SK-N-SH treated with all-trans-retinoic acid at 6 μM for 48 hours (cell line): ENCODE data around the gene PRKAR1B.

Experiments used
- ATAC-seq: fragments of 200-7000 bp; cut with Tn5 transposase; 3 replicates; pipeline ENCODE4 v1.9.1; 2020; ENCODE audit warnings: mild to moderate bottlenecking, moderate library complexity
- BACH2 ChIP-seq: fragments of 250-450 bp; sonication (Bioruptor Pico); IDR thresholded peaks from 2 replicates; pipeline ENCODE4 v1.9.0; 2021; ENCODE audit warnings: mild to moderate bottlenecking, borderline replicate concordance
- ISL1 ChIP-seq: fragments of 250-450 bp; sonication (Bioruptor Pico); IDR thresholded peaks from 2 replicates; pipeline ENCODE4 v2.1.2; 2022; ENCODE audit warnings: mild to moderate bottlenecking, moderate library complexity
- OSR1 ChIP-seq: fragments of 250-450 bp; sonication (Bioruptor Pico); IDR thresholded peaks from 2 replicates; pipeline ENCODE4 v1.8.0; 2022; ENCODE audit warnings: moderate library complexity, mild to moderate bottlenecking, inconsistent platforms
- PPARA ChIP-seq: fragments of 250-450 bp; sonication (Bioruptor Pico); IDR thresholded peaks from 2 replicates; pipeline ENCODE4 v1.5.0; 2020; ENCODE audit warnings: mild to moderate bottlenecking, borderline replicate concordance
- RARB ChIP-seq: fragments of 250-450 bp; sonication (Bioruptor Pico); IDR thresholded peaks from 2 replicates; pipeline ENCODE4 v1.8.0; 2021; ENCODE audit warnings: mild to moderate bottlenecking, moderate library complexity
- TCF4 ChIP-seq: fragments of 250-450 bp; sonication (Bioruptor Pico); IDR thresholded peaks from 2 replicates; pipeline ENCODE4 v1.8.0; 2021; ENCODE audit warnings: mild to moderate bottlenecking, moderate library complexity, borderline replicate concordance
- ZFP3 ChIP-seq: fragments of 250-450 bp; sonication (Bioruptor Pico); IDR thresholded peaks from 2 replicates; pipeline ENCODE4 v1.5.0; 2020; ENCODE audit warnings: mild to moderate bottlenecking, moderate library complexity
- ZFP30 ChIP-seq: fragments of 450-650 bp; formaldehyde crosslinking; IDR thresholded peaks from 2 replicates; pipeline ENCODE4 v1.5.0; 2022; ENCODE audit warnings: mild to moderate bottlenecking, moderate library complexity
- ZNF565 ChIP-seq: fragments of 450-650 bp; formaldehyde crosslinking; conservative IDR thresholded peaks from 2 replicates; pipeline ENCODE4 v1.5.0; 2020; ENCODE audit warnings: low read depth, mild to moderate bottlenecking, moderate library complexity
- ZNF70 ChIP-seq: fragments of 450-650 bp; formaldehyde crosslinking; IDR thresholded peaks from 2 replicates; pipeline ENCODE4 v1.5.0; 2020; ENCODE audit warnings: mild to moderate bottlenecking, moderate library complexity
- ZNF8 ChIP-seq: fragments of 450-650 bp; formaldehyde crosslinking; IDR thresholded peaks from 2 replicates; pipeline ENCODE4 v1.5.0; 2020; ENCODE audit warnings: mild to moderate bottlenecking, moderate library complexity
- TF ChIP-seq, protein P1 (sequence below): fragments of 250-450 bp; sonication (Bioruptor Pico); IDR thresholded peaks from 2 replicates; pipeline ENCODE4 v1.8.0; 2021; ENCODE audit warnings: low read depth, mild to moderate bottlenecking, moderate library complexity, borderline replicate concordance
- TF ChIP-seq, protein P2 (sequence below): fragments of 250-450 bp; sonication (Bioruptor Pico); IDR thresholded peaks from 2 replicates; pipeline ENCODE4 v1.5.1; 2021; ENCODE audit warnings: mild to moderate bottlenecking, moderate library complexity
- TF ChIP-seq, protein P3 (sequence below): fragments of 250-450 bp; sonication (Bioruptor Pico); IDR thresholded peaks from 2 replicates; pipeline ENCODE4 v1.8.0; 2020; ENCODE audit warnings: mild to moderate bottlenecking, moderate library complexity, borderline replicate concordance
- TF ChIP-seq, protein P4 (sequence below): fragments of 250-450 bp; sonication (Bioruptor Pico); IDR thresholded peaks from 2 replicates; pipeline ENCODE4 v1.5.1; 2020; ENCODE audit warnings: low read depth, mild to moderate bottlenecking, moderate library complexity
- TF ChIP-seq, protein P5 (sequence below): fragments of 250-450 bp; sonication (Bioruptor Pico); IDR thresholded peaks from 2 replicates; pipeline ENCODE4 v1.5.0; 2020; ENCODE audit warnings: mild to moderate bottlenecking, moderate library complexity

The PRKAR1B gene

DNA sequence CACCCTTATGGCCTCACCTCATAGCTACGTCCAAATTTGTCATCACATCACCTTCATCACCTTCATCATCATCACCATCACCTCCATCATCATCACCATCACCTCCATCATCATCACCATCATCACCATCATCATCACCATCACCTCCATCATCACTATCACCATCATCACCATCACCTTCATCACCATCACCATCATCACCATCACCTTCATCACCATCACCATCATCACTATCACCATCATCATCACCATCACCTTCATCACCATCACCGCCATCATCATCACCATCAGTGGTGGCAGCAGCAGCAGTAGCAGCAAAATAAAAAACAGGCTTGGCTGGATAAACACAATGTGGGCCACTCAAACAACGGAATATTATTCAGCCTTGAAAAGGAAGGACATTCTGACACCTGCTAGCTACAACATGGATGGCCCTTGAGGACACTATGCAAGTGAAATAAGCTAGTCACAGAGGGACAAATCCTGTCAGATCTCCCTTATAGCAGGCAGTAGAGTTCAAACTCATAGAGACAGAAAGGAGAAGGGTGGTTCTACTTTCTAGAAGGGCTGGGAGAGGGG lies 159.7 kb downstream of the PRKAR1B start (continued):
- TF ChIP-seq ZNF565 (CRISPR knock-in tag) = no peak
- TF ChIP-seq ZNF8 (CRISPR knock-in tag) = no peak
- no peak for TF ChIP-seq ISL1 (CRISPR knock-in tag)
- TF ChIP-seq PPARA (CRISPR knock-in tag) = no peak
- no peak for TF ChIP-seq ZFP3
- TF ChIP-seq OSR1 (CRISPR knock-in tag) = no peak

DNA sequence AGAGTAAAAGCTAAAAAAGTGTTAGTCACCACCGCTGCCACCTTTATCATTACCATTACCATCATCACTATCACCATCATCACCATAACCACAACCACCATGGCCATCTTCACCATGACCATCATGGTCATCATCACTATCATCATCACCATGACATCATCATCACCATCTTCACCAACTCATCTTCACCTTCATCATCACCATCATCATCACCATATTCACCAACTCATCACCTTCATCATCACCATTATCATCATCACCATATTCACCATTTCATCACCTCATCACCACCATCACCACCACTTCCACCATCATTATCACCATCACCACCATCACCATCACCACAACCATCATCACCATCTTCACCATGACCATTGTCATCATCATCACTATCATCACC lies 161.0 kb downstream of the PRKAR1B start:
- ATAC-seq = no peak

DNA sequence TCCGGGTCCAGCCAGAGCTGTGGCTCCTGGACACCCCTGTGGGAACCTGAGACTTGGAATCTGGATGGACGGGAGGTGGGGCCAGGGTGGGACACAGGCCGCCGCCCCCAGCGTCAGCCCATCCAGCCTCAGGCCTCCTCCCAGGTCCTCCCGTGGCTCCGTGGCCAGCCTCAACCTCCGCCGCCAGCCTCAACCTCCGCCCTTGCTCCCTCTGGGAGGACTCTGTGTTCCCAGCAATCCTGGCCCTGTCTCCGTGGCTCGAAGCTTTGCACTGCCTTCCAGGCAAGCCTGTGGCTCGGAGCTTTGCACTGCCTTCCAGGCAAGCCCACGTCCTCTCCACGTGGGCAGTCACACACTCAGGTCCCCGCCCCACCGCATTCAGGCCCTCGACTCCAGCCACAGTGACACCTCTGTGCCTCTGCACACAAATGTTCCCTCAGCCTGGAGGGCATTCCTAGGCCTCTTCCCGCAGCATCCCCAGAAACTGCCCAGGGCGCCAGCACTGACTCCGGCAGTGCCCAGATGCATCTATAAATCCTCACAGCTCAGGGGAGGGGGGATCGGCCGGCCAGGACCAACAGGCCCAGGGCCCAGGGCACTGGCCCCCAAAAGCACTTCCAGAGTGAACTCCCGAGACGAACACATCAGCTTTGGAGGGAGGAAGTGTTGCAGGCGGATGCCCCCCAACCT lies 162.8 kb downstream of the PRKAR1B start:
- no peak for ATAC-seq
- TF ChIP-seq, protein P1, sequence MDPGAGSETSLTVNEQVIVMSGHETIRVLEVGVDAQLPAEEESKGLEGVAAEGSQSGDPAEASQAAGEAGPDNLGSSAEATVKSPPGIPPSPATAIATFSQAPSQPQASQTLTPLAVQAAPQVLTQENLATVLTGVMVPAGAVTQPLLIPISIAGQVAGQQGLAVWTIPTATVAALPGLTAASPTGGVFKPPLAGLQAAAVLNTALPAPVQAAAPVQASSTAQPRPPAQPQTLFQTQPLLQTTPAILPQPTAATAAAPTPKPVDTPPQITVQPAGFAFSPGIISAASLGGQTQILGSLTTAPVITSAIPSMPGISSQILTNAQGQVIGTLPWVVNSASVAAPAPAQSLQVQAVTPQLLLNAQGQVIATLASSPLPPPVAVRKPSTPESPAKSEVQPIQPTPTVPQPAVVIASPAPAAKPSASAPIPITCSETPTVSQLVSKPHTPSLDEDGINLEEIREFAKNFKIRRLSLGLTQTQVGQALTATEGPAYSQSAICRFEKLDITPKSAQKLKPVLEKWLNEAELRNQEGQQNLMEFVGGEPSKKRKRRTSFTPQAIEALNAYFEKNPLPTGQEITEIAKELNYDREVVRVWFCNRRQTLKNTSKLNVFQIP (CRISPR knock-in tag) = no peak
- TF ChIP-seq, protein P2, sequence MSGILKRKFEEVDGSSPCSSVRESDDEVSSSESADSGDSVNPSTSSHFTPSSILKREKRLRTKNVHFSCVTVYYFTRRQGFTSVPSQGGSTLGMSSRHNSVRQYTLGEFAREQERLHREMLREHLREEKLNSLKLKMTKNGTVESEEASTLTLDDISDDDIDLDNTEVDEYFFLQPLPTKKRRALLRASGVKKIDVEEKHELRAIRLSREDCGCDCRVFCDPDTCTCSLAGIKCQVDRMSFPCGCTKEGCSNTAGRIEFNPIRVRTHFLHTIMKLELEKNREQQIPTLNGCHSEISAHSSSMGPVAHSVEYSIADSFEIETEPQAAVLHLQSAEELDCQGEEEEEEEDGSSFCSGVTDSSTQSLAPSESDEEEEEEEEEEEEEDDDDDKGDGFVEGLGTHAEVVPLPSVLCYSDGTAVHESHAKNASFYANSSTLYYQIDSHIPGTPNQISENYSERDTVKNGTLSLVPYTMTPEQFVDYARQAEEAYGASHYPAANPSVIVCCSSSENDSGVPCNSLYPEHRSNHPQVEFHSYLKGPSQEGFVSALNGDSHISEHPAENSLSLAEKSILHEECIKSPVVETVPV = no peak
- no peak for TF ChIP-seq ZNF8 (CRISPR knock-in tag)
- no peak for TF ChIP-seq OSR1 (CRISPR knock-in tag)
- TF ChIP-seq, protein P3, sequence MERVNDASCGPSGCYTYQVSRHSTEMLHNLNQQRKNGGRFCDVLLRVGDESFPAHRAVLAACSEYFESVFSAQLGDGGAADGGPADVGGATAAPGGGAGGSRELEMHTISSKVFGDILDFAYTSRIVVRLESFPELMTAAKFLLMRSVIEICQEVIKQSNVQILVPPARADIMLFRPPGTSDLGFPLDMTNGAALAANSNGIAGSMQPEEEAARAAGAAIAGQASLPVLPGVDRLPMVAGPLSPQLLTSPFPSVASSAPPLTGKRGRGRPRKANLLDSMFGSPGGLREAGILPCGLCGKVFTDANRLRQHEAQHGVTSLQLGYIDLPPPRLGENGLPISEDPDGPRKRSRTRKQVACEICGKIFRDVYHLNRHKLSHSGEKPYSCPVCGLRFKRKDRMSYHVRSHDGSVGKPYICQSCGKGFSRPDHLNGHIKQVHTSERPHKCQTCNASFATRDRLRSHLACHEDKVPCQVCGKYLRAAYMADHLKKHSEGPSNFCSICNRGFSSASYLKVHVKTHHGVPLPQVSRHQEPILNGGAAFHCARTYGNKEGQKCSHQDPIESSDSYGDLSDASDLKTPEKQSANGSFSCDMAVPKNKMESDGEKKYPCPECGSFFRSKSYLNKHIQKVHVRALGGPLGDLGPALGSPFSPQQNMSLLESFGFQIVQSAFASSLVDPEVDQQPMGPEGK (CRISPR knock-in tag) = no peak
- TF ChIP-seq, protein P4, sequence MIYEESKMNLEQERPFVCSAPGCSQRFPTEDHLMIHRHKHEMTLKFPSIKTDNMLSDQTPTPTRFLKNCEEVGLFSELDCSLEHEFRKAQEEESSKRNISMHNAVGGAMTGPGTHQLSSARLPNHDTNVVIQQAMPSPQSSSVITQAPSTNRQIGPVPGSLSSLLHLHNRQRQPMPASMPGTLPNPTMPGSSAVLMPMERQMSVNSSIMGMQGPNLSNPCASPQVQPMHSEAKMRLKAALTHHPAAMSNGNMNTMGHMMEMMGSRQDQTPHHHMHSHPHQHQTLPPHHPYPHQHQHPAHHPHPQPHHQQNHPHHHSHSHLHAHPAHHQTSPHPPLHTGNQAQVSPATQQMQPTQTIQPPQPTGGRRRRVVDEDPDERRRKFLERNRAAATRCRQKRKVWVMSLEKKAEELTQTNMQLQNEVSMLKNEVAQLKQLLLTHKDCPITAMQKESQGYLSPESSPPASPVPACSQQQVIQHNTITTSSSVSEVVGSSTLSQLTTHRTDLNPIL (CRISPR knock-in tag) = no peak

More for the DNA sequence above, 161.0 kb downstream of the PRKAR1B start:
- no peak for TF ChIP-seq RARB (CRISPR knock-in tag)
- TF ChIP-seq, protein P5, sequence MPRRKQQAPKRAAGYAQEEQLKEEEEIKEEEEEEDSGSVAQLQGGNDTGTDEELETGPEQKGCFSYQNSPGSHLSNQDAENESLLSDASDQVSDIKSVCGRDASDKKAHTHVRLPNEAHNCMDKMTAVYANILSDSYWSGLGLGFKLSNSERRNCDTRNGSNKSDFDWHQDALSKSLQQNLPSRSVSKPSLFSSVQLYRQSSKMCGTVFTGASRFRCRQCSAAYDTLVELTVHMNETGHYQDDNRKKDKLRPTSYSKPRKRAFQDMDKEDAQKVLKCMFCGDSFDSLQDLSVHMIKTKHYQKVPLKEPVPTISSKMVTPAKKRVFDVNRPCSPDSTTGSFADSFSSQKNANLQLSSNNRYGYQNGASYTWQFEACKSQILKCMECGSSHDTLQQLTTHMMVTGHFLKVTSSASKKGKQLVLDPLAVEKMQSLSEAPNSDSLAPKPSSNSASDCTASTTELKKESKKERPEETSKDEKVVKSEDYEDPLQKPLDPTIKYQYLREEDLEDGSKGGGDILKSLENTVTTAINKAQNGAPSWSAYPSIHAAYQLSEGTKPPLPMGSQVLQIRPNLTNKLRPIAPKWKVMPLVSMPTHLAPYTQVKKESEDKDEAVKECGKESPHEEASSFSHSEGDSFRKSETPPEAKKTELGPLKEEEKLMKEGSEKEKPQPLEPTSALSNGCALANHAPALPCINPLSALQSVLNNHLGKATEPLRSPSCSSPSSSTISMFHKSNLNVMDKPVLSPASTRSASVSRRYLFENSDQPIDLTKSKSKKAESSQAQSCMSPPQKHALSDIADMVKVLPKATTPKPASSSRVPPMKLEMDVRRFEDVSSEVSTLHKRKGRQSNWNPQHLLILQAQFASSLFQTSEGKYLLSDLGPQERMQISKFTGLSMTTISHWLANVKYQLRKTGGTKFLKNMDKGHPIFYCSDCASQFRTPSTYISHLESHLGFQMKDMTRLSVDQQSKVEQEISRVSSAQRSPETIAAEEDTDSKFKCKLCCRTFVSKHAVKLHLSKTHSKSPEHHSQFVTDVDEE = no peak
- no peak for TF ChIP-seq TCF4 (CRISPR knock-in tag)
- TF ChIP-seq ZFP30 (CRISPR knock-in tag) = no peak
- no peak for TF ChIP-seq ZNF70 (CRISPR knock-in tag)
- TF ChIP-seq BACH2 (CRISPR knock-in tag) = no peak
- TF ChIP-seq, protein P2 = no peak
